Heart right ventricle (tissue), 16 donors: ENCODE results near the gene HRC. TPM values are rescaled to one million over a fixed set of nuclear protein-coding genes. Genes with fewer than 3 reads are reported as not detected.

Experiments
- ATAC-seq, 8 donors: fragments of 200-7000 bp; cut with Tn5 transposase; one replicate each; pipeline ENCODE4 v1.9.1; 2020; ENCODE audit warnings: mild to moderate bottlenecking in 8 of 8, moderate library complexity in 8 of 8, moderate number of reproducible peaks in 1 of 8
- DNase-seq, 2 donors: peaks; one replicate each; pipeline ENCODE4 v3.0.0-alpha.2; 2020
- H3K27ac ChIP-seq, 10 donors: fragments of 200-600 bp; sonication (generic) in 2 of 10; one replicate each; pipeline versions ENCODE4 v1.5.0 to v1.8.0; 2020 to 2022; ENCODE audit warnings: mild to moderate bottlenecking in 3 of 10
- H3K27me3 ChIP-seq, 7 donors: fragments of 200-600 bp; one replicate each; pipeline ENCODE4 v1.8.0; 2021 to 2022; ENCODE audit warnings: mild to moderate bottlenecking in 2 of 7
- H3K36me3 ChIP-seq, 9 donors: fragments of 200-600 bp; sonication (generic) in 1 of 9; one replicate each; pipeline versions ENCODE4 v1.5.0 to v1.8.0; 2020 to 2022; ENCODE audit warnings: mild to moderate bottlenecking in 2 of 9
- H3K4me1 ChIP-seq, 9 donors: fragments of 200-600 bp; sonication (generic) in 1 of 9; one replicate each; pipeline versions ENCODE4 v1.5.0 to v1.8.0; 2020 to 2022; ENCODE audit warnings: mild to moderate bottlenecking in 4 of 9
- H3K4me3 ChIP-seq, 10 donors: fragments of 200-600 bp; sonication (generic) in 2 of 10; one replicate each; pipeline versions ENCODE4 v1.5.0 to v1.8.0; 2020 to 2022; ENCODE audit warnings: mild to moderate bottlenecking in 7 of 10, moderate library complexity in 2 of 10
- H3K9me3 ChIP-seq, 11 donors: fragments of 200-600 bp in 10 of 11; sonication (generic) in 2 of 11; one replicate each; pipeline versions ENCODE4 v1.5.0 to v1.8.0; 2013 to 2022; ENCODE audit warnings: mild to moderate bottlenecking in 2 of 11, control low read depth in 1 of 11, moderate library complexity in 1 of 11
- WGBS, 2 donors: extraction: QIAGEN DNeasy Blood & Tissue Kit; methylation state at CpG; one replicate each; pipeline ENCODE4 v1.1.7; 2013; ENCODE audit warnings: inconsistent platforms in 1 of 2; 5-methylcytosine and 5-hydroxymethylcytosine counted together
- intact Hi-C, 10 donors: fragments of 100-400 bp; cut with DNase I; formaldehyde crosslinking; loops; one replicate each; pipeline versions ENCODE4 v1.11.1 to v1.14.2; 2022
- polyA plus RNA-seq, 2 donors: library from polyadenylated mRNA; stranded (reverse); fragments of 200-250 nt; gene quantifications; one replicate each; pipeline ENCODE4 v1.2.3, GENCODE V29; 2013
- total RNA-seq, 10 donors: library from RNA; stranded (reverse); fragmentation: NEBNext Ultra II Directional in 3 of 10; extraction: Animal tissue kit (Norgen Biotek cat#: 25700) in 3 of 10; gene quantifications; one replicate each; pipeline versions ENCODE4 v1.2.1 to v1.2.4, GENCODE V29; 2021 to 2023
- TF ChIP-seq, protein P1 (sequence below), 9 donors: fragments of 200-600 bp; sonication (generic) in 2 of 9; IDR thresholded peaks; one replicate each; pipeline versions ENCODE4 v1.5.0 to v1.8.0; 2021 to 2022; ENCODE audit warnings: antibody characterized with exemption in 9 of 9, mild to moderate bottlenecking in 5 of 9, moderate library complexity in 1 of 9
- donor health status: Arrhythmogenic right ventricular cardiomyopathy.
- donor health status: ischemic (EF 13 %, LVEDD 7.1; RV severe dilation, severe dysfunction).
- donor health status: healthy with polysubstance abuse.
- donor health status: DM: no; HTN: yes; CAD: no.
- donor health status: DM: no; HTN: no; CAD: no.
- donor health status: ischemic (EF 25% LVEDD 6.9; RV normal size, moderate dysfunction).
- donor health status: ischemic (EF 25% LVEDD 5.7; RV mildly dilated, moderate dysfunction).
- donor health status: healthy.
- donor health status: DM: yes; HTN: yes; CAD: no.
- donor health status: Ischemic cardiomyopathy.
- donor health status: ischemic (EF 35%, LVEDD 5.7; RV mildly dilated, moderate dysfunction).
- donor health status: nonischemic (EF 11% LVEDD 7.7; RV severe dilation, severe dysfunction).
- donor health status: DM: yes; HTN: yes; CAD: no.
- donor health status: PGD.
- donor health status: ischemic (EF 29% LVEDD 5.4; RV normal size, mild dysfunction).
- donor health status: nonischemic (EF 23%, LVEDD 6.1; RV moderate dilation, normal function).

The HRC gene
- total and polyA plus RNA-seq, 12 donors, result 331 to 1,557 (median 1,008) TPM

DNA sequence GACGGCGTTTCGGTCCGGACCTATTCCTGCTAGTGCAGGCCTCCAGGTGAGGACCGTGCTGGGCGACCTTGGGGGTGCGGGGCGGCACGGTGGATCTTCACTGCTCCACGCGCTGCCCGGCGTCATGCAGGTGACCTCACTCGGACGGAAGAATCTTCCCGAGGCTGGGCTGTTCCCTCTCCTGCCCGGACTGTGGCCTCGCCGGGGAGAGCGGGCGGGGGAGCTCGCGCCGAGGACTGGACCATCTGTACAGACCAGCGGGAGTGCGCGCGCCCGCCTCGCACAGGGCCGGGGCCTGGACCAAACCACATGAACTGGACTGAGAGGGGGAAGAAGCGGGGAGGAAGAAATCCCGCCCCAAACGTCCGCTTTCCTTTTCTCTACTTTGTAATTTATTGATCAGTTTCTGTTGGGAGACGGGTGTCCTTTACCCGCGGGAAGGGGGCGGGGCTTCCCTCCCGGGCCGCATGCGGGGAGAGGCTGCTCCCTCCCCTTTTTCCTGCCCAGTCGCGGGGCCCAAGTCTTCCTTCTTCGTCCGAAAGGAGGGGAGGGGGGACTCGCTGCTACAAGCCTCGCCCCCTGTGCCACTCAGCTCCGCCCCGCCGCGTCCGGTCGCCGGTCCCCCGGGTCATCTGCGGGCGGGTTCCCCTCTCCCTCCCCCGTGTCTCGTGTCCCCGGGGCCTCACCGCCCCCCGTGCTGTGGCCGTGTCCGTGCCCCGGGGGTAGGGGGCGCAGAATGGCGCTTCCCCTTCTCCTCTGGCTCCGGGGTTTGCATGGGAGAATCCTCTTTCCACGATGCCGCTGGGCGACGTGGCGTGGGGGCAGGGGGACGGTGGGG, 4.9 kb downstream of the HRC start:
- WGBS, 2 donors, result 1% methylated on average over 64 to 74 of the region's 75 CpGs
- Histone ChIP-seq H3K36me3 (no peaks in the 10 kb centered on the region), H3K27me3 (peaks cover 0 to 40% (median 0%) of the 10 kb centered on the region in 7 donors), H3K27ac (peak overlapping the region; percentile 75 to 97 (median 84)), H3K4me1 (peaks cover 12 to 59% (median 44%) of the 10 kb centered on the region in 9 donors), H3K9me3 (no peaks in the 10 kb centered on the region), H3K4me3 (peak overlapping the region; percentile 59 to 91 (median 69))
- DNase-seq (peak; percentile 82 to 87), ATAC-seq (peak; percentile 60 to 79 (median 73))
- intact Hi-C loops, result loop anchor here in 3 of 10 donors (5.0 to 10.0 kb wide), 3 partner anchors 33 to 156 kb away; partner anchors contain the start of genes C19orf73 (in 1 of the 3), GYS1 (in 1 of the 3), PPFIA3 (in 1 of the 3) and RUVBL2 (in 1 of the 3)
- TF ChIP-seq, protein P1, sequence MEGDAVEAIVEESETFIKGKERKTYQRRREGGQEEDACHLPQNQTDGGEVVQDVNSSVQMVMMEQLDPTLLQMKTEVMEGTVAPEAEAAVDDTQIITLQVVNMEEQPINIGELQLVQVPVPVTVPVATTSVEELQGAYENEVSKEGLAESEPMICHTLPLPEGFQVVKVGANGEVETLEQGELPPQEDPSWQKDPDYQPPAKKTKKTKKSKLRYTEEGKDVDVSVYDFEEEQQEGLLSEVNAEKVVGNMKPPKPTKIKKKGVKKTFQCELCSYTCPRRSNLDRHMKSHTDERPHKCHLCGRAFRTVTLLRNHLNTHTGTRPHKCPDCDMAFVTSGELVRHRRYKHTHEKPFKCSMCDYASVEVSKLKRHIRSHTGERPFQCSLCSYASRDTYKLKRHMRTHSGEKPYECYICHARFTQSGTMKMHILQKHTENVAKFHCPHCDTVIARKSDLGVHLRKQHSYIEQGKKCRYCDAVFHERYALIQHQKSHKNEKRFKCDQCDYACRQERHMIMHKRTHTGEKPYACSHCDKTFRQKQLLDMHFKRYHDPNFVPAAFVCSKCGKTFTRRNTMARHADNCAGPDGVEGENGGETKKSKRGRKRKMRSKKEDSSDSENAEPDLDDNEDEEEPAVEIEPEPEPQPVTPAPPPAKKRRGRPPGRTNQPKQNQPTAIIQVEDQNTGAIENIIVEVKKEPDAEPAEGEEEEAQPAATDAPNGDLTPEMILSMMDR (IDR thresholded peaks at IDR 0.05), result peak in 1 of 9 donors; percentile 6

DNA sequence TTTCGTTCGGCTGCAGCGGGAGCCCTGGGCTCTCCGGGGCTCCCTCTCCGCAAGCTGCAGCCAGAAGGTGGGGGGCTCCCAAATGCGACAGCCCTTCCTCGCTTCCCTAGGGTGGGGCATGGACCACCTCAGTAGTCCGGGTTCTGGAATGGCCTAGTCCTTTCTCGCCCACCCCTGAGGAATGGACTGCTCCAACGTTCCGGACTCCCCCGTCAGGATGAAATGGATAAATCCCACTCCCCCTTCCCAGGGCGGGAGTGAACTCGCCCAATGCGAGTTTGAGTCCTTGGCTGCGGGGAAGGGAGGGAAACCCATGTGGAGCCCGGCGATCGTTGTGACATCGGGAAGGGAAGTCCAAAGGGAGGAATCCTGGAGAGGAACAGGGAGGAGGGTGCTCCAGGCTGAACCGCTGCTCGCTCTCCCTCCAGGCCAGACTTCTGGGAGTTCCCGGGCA, 5.5 kb downstream of the HRC start:
- Histone ChIP-seq H3K4me3 (peak overlapping the region; percentile 59 to 91 (median 69)), H3K27ac (peak overlapping the region; percentile 75 to 97 (median 84)), H3K36me3 (no peaks in the 10 kb centered on the region), H3K9me3 (no peaks in the 10 kb centered on the region), H3K27me3 (peaks cover 0 to 40% (median 0%) of the 10 kb centered on the region in 7 donors), H3K4me1 (peaks cover 12 to 64% (median 48%) of the 10 kb centered on the region in 9 donors)
- TF ChIP-seq, protein P1 (IDR thresholded peaks at IDR 0.05), result no peak
- peak; percentile 67 to 81 for DNase-seq
- peak; percentile 44 to 68 (median 56) for ATAC-seq
- 0% methylated on average over 23 of the region's 23 CpGs for WGBS, 2 donors
- intact Hi-C loops, result loop anchor here in 8 of 10 donors (2.0 to 10.0 kb wide), 7 partner anchors 31 to 155 kb away; partner anchors contain the start of genes C19orf73 (in 2 of the 8), LIN7B (in 2 of the 8), PPFIA3 (in 2 of the 8) and GYS1 (in 1 of the 8)

DNA sequence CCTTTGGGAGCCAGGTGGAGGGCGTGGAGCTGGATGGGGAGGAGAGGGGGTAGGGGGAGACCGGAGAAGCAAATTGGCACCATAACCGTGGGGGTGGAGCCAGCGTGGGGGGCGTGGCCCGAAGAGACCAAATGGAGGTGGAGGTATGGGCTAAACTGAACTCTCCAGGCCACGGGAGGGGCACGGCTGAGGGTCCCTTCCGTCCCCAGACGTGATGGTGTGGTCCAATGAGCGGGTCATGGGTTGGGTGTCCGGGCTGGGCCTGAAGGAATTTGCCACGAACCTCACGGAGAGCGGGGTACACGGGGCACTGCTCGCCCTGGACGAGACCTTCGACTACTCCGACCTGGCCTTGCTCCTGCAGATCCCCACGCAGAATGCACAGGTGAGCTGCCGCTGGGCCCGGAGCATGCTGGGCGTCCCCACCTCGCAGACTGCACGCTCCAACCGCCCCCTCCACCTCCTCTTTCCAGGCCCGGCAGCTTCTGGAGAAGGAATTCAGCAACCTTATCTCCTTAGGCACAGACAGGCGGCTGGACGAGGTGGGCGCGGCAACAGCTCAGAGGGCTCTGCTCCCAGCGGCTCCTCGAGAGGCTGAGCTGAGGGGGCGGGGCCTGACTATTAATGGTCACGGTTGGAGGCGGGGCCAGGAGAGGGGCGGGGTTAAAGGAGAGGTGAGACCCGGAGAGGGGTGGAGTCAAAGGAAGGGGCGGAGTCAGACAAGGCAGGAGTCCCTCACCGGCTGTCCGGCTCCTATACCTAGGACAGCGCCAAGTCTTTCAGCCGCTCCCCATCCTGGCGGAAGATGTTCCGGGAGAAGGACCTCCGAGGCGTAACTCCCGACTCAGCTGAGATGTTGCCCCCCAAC, 6.2 kb downstream of the HRC start:
- intact Hi-C loops, result loop anchor here in 8 of 10 donors (2.0 to 5.0 kb wide), 5 partner anchors 30 to 52 kb away; partner anchors contain the start of genes LIN7B (in 2 of the 8), C19orf73 (in 1 of the 8) and PPFIA3 (in 1 of the 8)
- Histone ChIP-seq H3K27ac (peak overlapping the region; percentile 75 to 97 (median 84)), H3K27me3 (peaks cover 0 to 40% (median 0%) of the 10 kb centered on the region in 7 donors), H3K36me3 (no peaks in the 10 kb centered on the region), H3K4me3 (peak overlapping the region; percentile 59 to 91 (median 69)), H3K9me3 (no peaks in the 10 kb centered on the region), H3K4me1 (peaks cover 12 to 62% (median 48%) of the 10 kb centered on the region in 9 donors)
- TF ChIP-seq, protein P1 (IDR thresholded peaks at IDR 0.05), result no peak
- WGBS, 2 donors, result 1 to 2% methylated on average over 47 to 49 of the region's 49 CpGs
- ATAC-seq (peak; percentile 79 to 89 (median 82)), DNase-seq (peak; percentile 98 to 99)
